GM18519 (cell line): Measurements from ENCODE around the gene CRLF2.
"Not testable (repeated sequence)": the region's sequence is repeated elsewhere in the genome, so short reads cannot be mapped to it uniquely, and the experiment has no call there.

ENCODE experiments used
- ATAC-seq: cut with Tn5 transposase; IDR thresholded peaks from one replicate; pipeline ENCODE4 v1.9.1; 2021; ENCODE audit warnings: mild to moderate bottlenecking, moderate library complexity; ENCODE audit not compliant: unreplicated experiment, low FRiP score

Gene CRLF2, protein sequence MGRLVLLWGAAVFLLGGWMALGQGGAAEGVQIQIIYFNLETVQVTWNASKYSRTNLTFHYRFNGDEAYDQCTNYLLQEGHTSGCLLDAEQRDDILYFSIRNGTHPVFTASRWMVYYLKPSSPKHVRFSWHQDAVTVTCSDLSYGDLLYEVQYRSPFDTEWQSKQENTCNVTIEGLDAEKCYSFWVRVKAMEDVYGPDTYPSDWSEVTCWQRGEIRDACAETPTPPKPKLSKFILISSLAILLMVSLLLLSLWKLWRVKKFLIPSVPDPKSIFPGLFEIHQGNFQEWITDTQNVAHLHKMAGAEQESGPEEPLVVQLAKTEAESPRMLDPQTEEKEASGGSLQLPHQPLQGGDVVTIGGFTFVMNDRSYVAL

DNA sequence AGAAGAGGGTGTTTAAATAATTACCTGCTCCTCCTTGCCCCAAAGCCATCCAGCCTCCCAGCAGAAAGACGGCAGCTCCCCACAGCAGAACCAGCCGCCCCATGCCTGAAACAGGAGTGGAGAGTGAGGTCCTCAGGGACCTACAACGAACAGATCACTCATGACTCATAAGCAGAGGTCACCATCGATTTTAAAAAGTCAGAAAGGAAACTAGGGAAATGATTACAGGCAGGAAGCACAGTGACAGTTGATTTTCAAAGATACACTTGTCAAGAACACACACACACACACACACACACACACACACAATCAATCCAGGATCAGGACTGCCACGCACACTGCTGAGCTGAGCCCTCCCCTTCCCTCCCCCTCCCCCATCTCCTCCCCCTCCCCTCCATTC, at the start of gene CRLF2:
Gene CRLF2, minus strand, starts transcription at position 118 of the 400 bp plus-strand sequence. Its CDS starts 15 bp downstream, at position 103.
- ATAC-seq = peak; percentile 76

- not testable (repeated sequence) for ATAC-seq
Observed at GRCh38 chrX:1261771-1262170, 49.3 kb upstream of the CRLF2 start.

GRCh38 chrX:1261285-1261684, 48.8 kb upstream of the CRLF2 start:
- no peak for ATAC-seq

GRCh38 chrX:1252861-1253260, 40.4 kb upstream of the CRLF2 start:
- no peak for ATAC-seq

- no peak for ATAC-seq
Observed at GRCh38 chrX:1249101-1249887, 36.8 kb upstream of the CRLF2 start.

DNA sequence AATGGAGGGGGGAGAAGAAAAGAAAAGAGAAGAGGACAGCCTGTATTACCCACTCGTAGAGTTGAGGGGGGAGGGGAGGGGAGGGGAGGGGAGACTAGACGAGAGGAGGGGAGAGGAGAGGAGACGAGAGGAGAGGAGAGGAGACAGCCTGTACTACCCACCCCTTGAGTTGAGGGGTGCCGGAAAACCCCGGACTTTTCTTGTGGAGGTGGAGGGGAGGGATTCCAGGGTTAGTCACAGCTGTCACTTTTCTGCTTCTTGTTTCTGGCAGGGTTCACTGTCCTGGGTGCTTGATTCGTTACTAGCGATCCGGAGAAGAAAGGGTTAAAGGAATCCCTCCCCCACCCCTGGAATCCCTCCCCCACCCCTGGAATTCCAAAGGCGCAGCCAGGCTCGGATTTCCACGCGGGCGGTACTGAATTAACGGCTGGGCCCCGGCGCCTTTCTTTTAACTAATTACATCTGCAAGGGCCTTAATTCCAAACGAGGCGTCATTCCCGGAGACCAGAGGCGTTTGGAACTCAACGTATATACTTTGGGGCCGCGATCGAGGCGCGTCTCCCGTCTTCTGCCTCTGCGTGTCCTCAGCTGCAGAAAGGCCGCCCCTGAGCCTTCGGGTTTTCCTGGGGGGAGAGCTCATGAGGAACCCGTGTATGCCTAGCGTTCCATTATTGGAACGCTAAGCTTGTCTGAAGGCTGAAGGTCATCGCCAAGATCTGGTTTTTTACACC, 36.0 kb upstream of the CRLF2 start:
- ATAC-seq = no peak

- no peak for ATAC-seq
Observed at GRCh38 chrX:1246816-1247215, 34.4 kb upstream of the CRLF2 start.

- ATAC-seq = no peak
Observed at GRCh38 chrX:1244164-1245076, 32.0 kb upstream of the CRLF2 start.

- ATAC-seq = no peak
Observed at GRCh38 chrX:1242891-1243402, 30.5 kb upstream of the CRLF2 start.

- not testable (repeated sequence) for ATAC-seq
Observed at GRCh38 chrX:1240551-1240950, 28.1 kb upstream of the CRLF2 start.

DNA sequence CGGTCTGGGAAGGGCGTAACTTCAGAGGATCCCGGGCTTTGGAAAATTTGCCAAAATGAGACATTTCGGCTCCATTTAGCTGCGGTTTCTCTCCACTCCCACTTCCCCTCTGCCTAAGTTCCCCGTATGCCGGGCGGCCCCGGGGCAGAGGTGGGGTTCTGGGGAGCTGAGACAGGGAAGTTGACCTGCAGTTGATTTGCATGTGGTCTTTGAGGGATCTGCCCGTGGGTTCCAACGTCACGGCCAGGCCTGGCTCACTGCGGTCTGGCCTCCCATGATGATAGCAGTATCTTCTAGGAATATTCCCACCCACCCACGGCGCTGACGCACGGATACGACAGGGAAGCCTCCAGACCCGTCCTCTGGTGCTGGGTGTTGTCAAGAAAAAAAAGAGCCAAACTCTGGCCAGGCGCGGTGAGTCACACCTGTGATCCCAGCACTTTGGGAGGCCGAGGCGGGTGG, 27.3 kb upstream of the CRLF2 start:
- ATAC-seq = no peak

DNA sequence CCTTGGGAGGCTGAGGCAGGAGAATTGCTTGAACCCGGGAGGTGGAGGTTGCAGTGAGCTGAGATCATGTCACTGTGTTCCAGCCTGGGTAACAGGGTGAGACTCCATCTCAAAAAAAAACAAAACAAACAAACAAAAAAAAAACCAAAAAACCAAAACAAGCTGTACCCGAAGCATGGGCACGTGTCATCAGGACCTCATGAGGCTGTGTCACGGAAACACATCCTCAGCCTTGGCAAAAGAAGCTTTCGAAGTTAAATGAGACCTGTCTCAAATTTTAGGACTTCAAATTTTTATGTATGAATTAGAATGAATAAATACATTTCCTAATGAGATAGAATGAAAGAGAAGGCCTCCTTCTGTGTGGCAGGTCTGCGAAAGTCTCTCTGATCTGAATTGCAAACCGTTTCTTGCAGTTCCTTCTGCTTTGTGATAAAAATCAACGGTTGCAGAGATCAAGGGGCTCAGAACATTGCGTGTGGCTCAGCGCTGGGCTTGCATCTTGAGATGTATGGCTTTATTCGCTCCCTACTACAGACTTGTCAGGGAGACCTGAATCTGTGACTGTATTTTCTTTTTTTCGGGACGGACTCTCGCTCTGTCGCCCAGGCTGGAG, 19.5 kb upstream of the CRLF2 start:
- ATAC-seq = no peak

- ATAC-seq = not testable (repeated sequence)
Observed at GRCh38 chrX:1228101-1228500, 15.7 kb upstream of the CRLF2 start.

- no peak for ATAC-seq
Observed at GRCh38 chrX:1226249-1226648, 13.8 kb upstream of the CRLF2 start.

DNA sequence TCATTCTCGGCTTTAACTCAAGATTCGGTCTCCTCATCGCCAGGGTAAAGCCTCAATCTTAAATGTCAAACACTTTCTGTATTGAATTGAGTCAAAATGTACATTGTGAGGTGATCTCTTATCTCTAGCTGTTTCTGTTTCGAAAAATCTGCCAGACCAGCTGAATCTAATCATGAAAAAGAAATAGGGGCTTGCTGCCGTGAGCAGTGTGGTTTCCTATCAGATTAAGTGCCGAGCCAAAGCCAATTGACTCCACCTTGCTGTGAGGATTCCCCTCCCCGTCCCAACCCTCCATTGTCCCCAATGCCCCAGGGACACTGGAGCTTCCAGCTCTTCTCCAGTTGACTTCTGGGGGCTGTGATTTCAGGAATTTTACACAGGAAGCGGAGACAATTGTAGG, 12.5 kb upstream of the CRLF2 start:
- ATAC-seq = no peak

GRCh38 chrX:1223242-1223600, 10.8 kb upstream of the CRLF2 start:
- no peak for ATAC-seq

- no peak for ATAC-seq
Observed at GRCh38 chrX:1222531-1223241, 10.2 kb upstream of the CRLF2 start.

- ATAC-seq = no peak
Observed at GRCh38 chrX:1221296-1221845, 8.9 kb upstream of the CRLF2 start.
